GM21529 (cell line): ENCODE results near the gene CLCN4.

Experiments
- ATAC-seq: cut with Tn5 transposase; IDR thresholded peaks from one replicate; pipeline ENCODE4 v1.9.1; 2021; ENCODE audit not compliant: unreplicated experiment

CLCN4 gene

DNA sequence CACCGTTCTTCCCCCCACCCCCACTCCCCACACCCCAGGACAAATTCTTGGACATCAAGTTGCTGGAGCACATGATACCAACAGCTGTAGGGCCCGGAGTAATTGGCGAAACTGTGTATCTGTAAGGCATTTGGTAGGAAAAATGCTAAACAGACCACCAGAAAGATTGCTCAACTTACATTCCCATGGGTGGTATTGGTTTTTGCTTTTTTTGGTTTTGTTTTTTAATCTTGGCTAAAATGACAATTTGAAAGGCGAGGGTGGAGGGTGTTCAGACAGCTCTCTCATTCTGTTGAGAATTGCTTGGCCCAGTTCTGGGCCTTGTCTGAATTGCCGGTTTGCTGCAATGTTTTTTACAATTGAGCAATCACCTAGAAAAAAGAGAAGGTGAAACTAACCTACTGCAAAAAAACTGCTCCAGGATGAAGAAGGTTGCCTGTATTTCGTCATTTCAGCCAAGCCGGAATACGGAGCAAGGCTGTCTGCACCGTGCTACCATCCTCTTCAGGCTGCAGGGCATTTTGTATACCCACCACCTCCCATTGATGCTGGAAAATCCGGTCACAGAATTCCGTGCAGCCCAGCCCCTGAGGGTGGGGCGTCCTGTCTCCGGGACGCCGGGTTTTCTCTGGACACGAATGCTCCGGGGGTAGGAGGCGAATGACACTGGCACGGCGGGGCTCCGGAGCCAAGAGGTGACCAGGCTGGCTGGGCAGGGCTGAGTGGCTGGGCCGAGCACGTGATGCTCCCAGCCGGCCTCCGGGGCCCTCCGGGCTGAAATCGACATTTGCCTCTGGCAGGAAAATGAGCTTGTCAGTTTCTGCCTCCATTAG lies at the start of gene CLCN4:
Gene CLCN4 (plus strand): TSS at position 777 of the 833 bp plus-strand sequence. CDS start 28,058 bp downstream, outside the sequence.
- peak; percentile 59 for ATAC-seq

DNA sequence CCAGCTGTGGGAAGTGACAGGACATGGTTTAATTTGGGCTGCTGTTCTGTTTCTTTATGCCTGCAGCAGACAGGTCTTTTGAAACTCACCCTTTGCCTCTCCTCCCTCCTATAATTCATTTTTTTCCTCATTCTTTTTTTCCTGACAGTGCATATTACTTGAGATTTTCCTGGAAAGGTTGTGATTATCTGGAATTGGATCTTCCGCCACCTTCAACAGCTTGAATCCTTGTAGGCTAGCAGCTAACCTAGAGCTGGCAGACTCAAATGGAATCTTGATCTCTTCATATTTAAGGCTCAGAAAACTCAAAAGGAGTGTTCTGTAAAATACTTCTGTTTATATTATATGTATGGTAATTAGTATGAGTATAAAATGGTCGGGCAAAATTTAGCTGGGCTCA lies 49.3 kb upstream of the CLCN4 start:
- no peak for ATAC-seq

DNA sequence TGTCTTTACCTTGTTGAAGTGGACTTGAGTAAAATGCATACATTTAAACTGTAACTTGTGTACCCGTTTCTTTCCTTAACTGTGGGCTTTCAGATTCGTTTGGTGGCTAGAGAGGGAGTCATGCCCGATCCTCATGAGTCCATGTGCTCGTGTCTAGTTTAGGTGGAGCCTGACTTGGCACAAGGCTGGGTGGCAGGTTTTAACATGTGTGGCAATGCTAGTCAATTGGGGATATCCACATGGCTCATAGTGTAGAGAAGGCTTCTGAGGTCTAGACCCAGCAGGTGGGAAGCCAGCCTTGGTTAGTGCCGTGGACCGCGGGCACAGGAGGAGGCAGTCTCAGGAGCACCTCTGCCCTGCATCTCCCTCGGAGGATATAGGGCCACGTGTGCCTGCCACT lies 48.5 kb upstream of the CLCN4 start:
- ATAC-seq = no peak

DNA sequence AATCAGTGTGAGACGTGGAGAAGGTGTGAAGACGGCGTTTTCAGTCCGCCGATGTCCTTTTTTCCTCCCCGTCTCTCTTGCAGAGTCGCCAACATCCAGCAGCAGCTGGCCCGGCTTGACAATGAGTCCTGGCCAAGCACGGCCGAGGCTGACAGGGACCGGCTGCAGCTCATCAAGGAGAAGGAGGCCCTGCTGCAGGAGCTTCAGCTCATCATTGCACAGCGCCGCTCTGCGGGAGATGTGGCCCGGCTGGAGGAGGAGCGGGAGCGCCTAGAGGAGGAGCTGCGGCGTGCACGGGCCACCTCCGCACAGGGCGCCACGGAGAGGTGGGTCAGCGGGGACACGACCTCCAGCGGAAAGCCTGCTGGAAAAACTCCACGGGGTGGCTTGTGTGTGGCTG lies 47.1 kb upstream of the CLCN4 start:
- ATAC-seq = no peak

DNA sequence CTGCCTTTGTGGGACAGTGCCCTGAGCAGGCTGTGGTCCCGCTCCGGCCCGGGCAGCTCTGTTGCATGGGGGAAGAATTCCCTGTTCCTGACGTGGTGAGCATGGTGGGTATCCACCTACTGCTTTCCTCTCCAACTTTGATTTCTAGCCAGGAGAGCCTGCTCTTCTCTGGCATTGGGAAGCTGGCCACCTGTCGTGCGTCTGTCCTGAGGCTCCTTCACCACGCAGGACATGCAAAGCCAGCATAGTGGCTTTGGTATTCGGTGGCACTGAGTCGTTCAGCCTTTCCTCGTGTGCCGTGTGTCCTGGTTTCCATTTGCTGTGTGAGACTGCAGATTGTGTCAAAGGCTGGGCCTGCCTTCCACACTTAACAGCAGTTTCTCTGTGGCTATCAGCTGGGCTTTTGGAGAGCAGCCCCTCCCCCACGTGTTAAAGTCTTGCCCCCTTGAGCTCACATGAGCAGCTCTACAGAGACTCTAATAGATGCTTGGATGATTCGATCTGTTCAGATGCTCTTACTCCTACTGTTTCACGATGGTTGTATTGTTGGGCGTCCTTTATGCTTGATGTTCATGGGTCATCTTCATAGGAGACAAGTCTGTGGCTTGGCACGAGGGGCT lies 46.3 kb upstream of the CLCN4 start:
- no peak for ATAC-seq

DNA sequence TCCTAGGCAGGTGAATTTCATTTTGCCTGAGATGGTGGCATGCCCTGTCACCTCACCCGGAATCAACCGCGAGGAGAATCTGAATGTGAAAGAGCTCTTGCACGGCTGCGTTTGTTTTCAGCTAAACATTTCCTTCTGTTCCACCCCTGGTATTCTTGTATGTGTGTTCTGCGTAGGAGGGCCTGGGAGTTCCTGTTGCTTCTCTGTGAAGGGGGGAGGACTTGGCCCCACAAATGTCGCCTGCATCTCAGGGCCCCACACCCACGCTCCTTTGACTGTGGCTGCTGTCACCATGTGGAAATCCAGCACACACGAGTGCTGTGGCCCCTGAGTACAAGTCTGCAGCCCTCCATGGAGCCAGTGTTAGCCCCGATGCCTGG lies 45.8 kb upstream of the CLCN4 start:
- ATAC-seq = peak; percentile 49

DNA sequence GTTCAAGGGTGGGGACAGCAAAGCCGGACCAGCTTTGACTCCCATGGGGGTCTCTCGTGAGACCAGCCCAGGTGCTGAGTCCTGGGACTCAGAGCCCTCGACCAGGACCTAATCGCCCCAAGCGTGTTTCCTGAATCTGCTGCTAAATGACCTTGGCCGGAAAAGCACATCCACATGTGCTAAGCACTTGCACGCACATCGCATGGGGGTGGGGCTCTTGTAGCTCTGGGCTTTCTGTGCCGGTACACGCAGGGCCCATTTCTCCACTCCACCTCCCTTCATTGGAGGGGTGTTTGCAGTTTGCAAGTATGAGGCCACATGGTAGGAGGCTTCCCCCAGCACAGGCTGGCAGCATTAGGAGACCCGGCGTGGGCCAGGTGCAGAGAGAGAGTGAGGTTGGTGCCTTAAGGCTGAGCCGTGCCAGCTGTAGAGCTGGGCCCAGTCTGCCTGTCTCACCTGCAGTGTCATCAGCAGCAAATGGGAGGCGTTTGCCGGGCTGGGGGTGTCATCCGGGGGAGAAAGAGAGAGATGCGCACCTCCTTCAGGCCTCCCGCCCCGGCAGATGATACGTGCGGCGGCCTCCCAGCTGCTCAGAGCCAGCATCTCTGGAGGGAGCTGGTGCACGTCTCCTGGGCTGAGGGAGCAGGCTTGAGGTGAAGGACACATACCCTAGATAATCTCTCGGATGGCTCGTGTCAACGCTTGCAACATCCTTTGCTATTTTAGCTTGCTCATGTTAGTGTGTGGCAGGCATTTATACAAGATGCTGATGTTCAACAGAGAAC lies 45.2 kb upstream of the CLCN4 start:
- peak; percentile 37 for ATAC-seq

DNA sequence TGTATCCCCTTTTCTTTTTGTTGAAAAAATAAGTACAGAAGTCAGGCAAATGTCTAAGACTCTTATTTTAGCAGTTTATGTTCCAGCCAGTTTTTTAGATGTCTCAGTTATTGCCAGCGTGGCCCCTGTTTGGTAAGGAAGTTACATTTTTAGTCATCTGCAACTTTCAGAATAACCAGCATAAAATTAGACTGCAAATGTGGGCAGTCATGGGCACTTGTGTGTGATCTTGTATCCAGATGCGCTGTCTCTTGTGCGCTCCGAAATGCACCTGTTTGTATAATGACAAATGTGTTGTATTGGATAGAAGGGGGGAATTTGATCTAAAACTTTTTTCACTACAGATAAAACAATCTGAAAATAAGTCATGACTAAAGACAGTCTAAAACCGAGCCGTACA lies 44.3 kb upstream of the CLCN4 start:
- peak; percentile 34 for ATAC-seq

DNA sequence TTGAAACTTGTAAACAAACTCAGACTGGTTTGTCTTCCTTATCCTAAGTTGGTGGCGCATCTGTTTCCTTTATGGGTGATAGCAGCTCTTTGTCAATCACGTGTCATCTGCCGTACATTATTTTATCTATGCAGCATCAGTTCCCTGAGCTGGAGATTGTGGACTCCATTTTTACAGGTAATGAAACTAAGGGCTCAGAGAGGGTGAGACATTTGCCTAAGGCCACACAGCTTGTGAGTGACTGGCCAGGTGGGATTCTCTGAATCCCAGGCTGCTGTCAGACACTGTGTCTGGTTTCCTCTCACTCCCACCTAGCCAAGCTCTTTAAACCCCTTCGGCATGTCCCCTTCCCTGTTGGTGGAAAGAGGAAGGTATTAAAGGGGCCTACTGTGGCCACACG lies 41.7 kb upstream of the CLCN4 start:
- ATAC-seq = no peak

DNA sequence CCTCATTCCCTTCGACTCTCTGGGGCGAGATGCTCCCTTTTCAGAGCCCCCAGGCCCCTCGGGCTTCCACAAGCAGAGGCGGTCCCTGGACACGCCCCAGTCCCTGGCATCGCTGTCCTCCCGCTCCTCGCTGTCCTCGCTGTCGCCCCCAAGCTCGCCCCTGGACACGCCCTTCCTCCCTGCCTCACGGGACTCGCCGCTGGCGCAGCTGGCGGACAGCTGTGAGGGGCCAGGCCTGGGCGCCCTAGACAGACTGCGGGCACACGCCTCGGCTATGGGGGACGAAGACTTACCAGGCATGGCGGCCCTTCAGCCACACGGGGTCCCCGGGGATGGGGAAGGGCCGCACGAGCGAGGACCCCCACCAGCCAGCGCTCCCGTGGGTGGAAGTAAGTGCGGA lies 39.5 kb upstream of the CLCN4 start:
- ATAC-seq = no peak

DNA sequence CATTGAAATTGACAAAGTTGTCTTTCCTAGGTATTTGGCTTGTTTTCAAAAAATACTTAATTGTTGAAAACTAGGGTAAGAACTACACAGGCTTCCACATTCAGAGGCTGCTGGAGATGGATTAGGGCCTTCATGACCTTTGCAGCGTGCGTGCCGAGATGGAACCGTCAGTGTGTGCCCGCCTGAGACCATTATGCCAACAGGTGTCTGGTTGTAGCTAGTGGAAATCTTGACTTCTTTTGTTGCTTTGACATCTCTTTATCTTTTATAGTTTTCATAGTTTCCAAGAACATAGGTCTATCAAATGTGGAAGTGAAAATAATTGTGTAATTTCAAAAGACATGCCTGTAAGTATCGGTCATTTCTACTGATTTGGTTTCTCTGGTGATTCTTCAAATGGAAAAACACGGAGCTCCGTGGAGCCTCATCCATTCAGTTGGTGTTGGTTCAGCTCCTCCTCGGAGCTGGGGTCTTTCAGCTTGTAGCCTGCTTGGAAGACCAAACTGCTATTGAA lies 38.9 kb upstream of the CLCN4 start:
- ATAC-seq = no peak

DNA sequence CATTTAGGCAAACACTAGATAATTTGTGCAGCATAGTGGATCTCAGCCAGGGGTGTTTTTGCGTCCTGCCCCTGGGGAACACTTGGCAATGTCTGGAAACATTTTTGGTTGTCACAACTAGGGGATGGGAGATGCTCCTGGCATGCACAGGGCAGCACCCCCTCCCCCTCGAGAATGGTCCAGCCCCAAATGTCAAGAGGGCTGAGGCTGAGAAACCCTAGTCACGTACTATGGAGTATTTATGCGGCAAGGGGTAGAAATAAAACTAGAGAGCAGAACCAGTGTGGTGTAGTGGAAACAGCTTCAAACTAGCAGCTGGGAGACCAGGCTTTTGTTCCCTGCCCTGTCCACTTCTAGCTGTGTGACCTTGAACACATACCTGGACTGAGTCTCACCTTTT lies 38.2 kb upstream of the CLCN4 start:
- ATAC-seq = no peak

DNA sequence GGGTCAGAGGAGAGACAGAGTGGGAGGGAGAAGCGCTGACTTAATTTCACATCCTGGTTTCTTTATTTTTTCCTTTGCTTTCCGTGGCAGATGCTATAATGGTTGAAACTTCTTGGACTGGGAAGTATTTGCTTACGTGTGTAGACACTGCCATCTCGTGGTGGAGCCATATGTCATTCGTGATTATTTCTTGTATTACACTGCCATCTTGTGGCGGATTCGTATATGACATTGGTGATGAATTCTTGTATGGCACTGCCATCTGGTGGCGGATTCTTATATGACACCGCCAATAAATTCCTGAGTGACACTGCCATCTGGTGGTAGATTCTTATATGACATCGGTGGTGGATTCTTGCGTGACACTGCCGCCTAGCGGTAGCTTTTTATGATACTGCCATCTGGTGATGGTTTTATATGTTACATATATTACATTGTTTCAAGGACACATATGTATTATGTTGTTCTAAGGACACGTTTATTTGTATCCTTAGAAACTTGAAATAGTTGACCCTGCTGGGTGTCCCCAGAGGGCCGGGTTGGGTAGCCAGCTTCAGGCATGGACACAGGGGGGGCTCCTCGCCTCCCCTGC lies 37.3 kb upstream of the CLCN4 start:
- peak; percentile 55 for ATAC-seq

DNA sequence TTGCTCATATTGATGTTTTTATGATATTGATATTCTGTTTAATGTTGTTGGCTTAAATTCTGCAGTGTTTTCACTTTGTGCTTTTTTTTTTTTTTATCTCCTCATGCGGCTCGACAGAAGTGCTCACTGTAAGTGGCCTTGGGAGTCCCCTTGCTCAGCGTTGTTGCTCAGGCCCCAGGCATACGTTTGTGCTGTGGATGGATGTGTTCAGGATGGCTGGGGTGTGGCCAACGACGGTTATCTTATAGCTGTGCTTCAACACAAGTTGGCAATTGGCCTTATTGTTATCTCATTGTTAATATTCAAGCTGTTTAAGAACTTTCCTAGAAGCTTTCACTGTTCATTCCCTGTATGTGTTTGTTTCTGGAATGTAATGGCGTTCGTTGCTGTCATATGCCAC lies 36.4 kb upstream of the CLCN4 start:
- no peak for ATAC-seq

DNA sequence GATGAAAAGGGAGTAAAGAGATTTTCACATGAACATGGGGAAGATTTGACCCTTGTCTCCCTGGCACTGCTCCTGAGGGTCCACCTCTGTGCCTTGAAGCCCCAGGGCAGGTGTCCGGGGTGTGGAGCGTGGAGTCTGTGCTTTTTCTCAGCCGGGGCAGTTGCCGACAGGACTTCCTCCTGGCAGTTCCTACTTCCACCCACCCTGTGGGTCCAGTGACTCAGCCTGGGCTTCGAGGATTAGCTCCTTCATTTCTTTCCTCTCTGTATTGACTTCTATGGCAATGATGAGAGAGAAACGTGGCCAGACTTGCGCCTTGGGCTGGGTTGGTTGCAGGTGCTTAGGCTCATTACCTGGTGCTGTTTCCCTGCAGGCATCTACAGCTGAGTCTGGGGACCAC lies 35.9 kb upstream of the CLCN4 start:
- ATAC-seq = no peak

DNA sequence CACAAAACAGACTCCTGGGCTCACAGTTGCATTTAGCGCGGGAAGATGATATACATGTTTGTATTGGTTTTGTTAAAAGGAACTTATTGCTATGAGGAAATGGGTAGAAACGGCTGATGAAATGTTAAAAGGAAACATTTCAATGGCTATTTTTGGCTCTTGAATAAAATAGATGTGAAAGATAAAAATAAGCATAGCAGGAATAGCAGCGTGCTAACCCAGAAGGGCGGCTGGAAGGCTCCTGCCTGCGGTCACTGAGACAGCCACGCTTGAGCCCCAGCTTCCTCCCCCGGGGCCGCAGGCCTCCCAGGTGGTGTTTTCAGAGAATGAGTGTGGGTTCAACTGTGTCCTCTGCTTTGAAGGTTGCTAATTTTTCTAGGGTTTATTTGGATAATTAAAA lies 35.0 kb upstream of the CLCN4 start:
- peak; percentile 84 for ATAC-seq

DNA sequence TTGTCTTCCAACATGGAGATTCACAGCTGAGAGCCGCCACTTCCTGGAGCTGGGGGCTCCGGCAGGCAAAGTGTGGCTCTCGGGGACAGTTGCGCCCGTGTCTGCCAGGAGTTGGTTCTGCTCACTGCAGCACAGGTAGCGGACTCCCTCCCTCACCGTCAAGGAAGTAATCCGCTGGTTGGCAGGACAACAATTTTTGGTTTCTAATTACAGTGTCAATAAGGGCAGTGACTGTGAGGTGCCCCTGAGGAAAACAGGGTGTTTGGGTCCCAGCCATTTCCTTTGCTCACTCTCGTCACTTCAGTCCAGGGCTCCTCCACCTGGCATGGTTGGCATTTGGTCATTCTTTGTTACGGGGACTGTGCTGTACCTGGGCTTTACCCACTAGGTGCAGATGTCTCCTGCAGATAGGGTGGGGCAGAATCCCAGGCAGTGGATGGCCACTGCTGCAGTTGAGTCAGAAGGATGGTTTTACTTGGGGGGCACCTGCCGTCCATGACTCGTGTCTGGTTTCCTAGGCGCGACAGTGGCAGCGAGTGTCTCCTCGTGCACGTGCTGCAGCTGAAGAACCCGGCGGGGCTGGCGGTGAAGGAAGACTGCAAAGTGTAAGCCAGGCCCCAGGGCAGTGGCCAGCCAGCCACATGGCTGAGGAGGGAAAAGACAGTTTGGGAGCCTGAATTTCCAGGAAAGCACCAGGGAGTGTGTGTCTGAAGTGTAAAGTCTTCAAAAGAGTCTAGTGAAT lies 32.1 kb upstream of the CLCN4 start:
- ATAC-seq = no peak

DNA sequence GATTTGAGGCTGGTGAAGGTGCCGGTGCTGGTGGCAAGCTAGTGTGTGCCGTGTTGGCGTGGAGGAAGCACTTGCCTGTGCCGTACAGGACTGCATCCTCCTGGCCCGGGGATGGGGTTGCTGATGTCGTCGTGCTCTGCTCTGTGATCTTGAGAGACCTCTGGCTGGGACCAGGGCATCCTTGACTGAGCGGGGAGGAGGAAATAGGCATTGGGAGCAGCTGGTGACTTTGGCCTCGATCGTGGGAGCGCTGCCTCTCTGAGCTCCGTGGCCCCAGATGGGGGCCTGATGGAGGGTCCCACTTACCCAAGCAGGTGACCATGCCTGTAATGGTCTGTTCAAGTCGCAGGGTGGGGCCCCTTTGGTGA lies 31.5 kb upstream of the CLCN4 start:
- no peak for ATAC-seq

DNA sequence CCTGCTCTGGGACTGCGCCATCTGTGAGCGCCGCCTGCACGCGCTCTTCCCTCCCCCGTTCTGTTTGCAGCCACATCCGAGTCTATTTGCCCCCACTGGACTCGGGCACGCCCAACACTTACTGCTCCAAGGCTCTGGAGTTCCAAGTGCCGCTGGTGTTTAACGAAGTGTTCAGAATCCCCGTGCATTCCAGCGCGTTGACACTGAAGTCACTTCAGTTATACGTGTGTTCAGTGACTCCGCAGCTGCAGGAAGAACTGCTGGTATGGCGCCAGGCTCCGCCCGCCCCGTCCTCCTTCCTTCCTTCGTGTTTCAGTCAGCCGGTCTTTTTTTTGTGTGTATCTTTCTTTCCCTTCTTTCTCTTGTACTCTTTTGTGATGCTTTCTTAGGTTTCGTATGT lies 30.7 kb upstream of the CLCN4 start:
- ATAC-seq = no peak

DNA sequence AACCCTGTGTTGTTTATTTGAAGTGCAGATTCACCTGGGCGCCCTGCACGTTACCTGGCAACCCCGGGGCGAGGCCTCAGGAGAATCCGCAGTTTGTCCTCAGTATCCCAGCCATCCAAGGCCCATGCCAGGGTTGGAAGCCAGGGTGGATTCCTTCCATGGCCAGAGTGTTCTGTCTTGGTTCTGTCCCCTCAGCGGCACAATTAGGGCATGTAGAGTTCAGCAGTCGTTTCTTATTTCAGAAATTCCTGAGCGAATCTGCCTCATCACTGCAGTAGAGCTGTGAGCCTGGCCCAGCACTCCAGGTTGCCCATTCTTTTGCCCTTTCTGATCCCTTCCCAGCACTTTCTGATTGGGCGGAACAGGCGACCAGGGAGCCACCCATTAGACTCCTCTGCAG lies 29.9 kb upstream of the CLCN4 start:
- ATAC-seq = no peak

DNA sequence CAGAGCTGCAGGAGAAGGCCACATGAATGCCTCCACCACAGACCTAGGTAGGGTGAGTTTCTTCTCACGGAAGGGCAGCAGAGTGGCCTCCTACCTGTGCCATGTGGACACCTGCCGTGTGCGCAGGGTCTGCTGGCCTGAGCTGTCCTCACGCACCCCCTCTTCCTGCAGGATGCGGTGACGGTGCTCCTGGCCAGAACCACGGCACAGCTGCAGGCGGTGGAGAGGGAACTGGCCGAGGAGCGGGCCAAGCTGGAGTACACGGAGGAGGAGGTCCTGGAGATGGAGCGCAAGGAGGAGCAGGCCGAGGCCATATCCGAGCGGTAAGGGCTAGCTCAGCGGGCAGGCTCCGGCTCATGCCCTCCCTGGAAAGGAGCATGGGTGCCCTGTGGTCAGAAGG lies 28.4 kb upstream of the CLCN4 start:
- no peak for ATAC-seq
